HG02759 (cell line): ENCODE measurements around the gene GPR143.
"Not testable (repeated sequence)": the region's sequence is repeated elsewhere in the genome, so short reads cannot be mapped to it uniquely, and the experiment has no call there.

Source experiments
- ATAC-seq: cut with Tn5 transposase; IDR thresholded peaks from one replicate; pipeline ENCODE4 v1.9.1; 2021; ENCODE audit warnings: mild to moderate bottlenecking, moderate library complexity; ENCODE audit not compliant: unreplicated experiment

The GPR143 gene

GRCh38 chrX:9765737-9766097, at the start of gene GPR143:
Gene GPR143 (minus strand): TSS chrX:9765847. CDS start chrX:9765817, 30 bp downstream.
- ATAC-seq, result no peak

- ATAC-seq, result not testable (repeated sequence)
Measured at GRCh38 chrX:9811086-9811485, 45.4 kb upstream of the GPR143 start.

GRCh38 chrX:9809876-9810275, 44.2 kb upstream of the GPR143 start:
- ATAC-seq, result not testable (repeated sequence)

GRCh38 chrX:9807355-9808182, 41.9 kb upstream of the GPR143 start:
- no peak for ATAC-seq

- ATAC-seq, result no peak
Measured at GRCh38 chrX:9805956-9806355, 40.3 kb upstream of the GPR143 start.

- ATAC-seq, result no peak
Measured at GRCh38 chrX:9804444-9804843, 38.8 kb upstream of the GPR143 start.

- no peak for ATAC-seq
Measured at GRCh38 chrX:9802737-9803136, 37.1 kb upstream of the GPR143 start.

- no peak for ATAC-seq
Measured at GRCh38 chrX:9797384-9798360, 32.0 kb upstream of the GPR143 start.

GRCh38 chrX:9794495-9794894, 28.8 kb upstream of the GPR143 start:
- no peak for ATAC-seq

GRCh38 chrX:9790866-9791265, 25.2 kb upstream of the GPR143 start:
- ATAC-seq, result no peak

- no peak for ATAC-seq
Measured at GRCh38 chrX:9789555-9789954, 23.9 kb upstream of the GPR143 start.

GRCh38 chrX:9788911-9789310, 23.3 kb upstream of the GPR143 start:
- ATAC-seq, result no peak

GRCh38 chrX:9786798-9787635, 21.4 kb upstream of the GPR143 start:
- ATAC-seq, result no peak

GRCh38 chrX:9785944-9786797, 20.5 kb upstream of the GPR143 start, which contains the start of gene SHROOM2:
Gene SHROOM2 (plus strand): TSS chrX:9786429. CDS start chrX:9786546, 117 bp downstream.
- ATAC-seq, result no peak

- no peak for ATAC-seq
Measured at GRCh38 chrX:9785254-9785943, 19.8 kb upstream of the GPR143 start.

- ATAC-seq, result no peak
Measured at GRCh38 chrX:9784332-9784731, 18.7 kb upstream of the GPR143 start.

- ATAC-seq, result no peak
Measured at GRCh38 chrX:9781941-9782340, 16.3 kb upstream of the GPR143 start.

GRCh38 chrX:9775930-9776329, 10.3 kb upstream of the GPR143 start:
- no peak for ATAC-seq

- no peak for ATAC-seq
Measured at GRCh38 chrX:9772943-9773342, 7.3 kb upstream of the GPR143 start.
